Stimulated activated CD4-positive, alpha-beta T cell treated with anti-CD3 and anti-CD28 coated beads, Interleukin-15, amount 100 ng/mL, for 48 hours (primary cell): ENCODE results near the gene ZBTB33.

Experiments
- DNase-seq, 2 donors: peaks; one replicate each; pipeline ENCODE4 v3.0.0-alpha.2; 2020; ENCODE audit warnings: low read depth in 2 of 2

The ZBTB33 gene

GRCh38 chrX:120262859-120263708 is 12.5 kb downstream of the ZBTB33 start:
- DNase-seq = no peak

DNA sequence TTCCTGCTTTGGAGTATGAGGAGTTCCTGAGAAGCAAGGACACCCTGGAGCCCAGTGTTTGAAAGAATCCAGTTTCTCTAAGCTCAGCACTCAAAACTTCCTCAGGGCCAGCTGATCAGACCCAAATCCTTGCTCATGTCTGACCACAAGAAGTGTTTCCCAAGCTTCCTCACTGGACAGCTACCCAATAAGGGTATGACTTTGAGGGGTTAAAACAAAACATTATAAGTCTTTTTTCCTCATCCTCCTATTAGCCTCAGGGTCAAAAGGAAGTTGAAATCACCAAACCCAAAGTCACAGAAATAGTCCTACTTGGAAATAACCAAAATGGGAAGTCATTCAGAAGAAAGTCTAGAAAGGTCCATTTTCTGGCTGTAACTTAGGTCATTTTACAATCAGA is 13.7 kb downstream of the ZBTB33 start:
- DNase-seq = no peak

DNA sequence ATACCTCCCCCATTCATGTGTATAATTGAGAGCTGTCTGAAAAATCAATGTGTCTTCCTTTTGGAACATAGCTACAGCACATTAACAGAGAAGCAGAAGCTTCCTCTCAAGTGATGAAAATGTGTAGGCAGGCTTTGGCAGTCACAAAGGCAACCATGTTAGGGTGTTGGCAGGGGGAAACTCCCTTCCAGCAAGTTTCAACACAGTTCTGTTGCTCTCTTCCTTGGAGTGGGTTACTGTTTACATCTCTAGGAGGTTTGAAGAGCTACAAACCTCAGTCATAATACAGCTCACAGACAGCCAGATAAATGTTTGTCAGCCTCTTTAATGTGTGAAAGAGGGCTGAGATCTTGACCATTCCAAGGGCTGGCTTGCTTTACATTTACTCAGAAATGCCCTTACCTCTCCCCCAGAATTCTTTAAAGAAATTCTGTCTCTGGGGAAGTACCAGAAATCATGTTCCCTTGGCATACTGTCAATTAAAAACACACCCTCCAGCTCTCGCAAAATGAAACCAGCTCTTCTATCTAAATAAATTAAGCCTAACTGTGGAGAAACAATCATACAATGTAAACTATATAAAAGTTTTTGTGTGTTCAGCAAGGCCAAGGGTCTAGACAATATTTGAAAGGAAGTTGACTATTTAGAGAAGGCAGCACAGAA is 18.9 kb downstream of the ZBTB33 start:
- DNase-seq = no peak

DNA sequence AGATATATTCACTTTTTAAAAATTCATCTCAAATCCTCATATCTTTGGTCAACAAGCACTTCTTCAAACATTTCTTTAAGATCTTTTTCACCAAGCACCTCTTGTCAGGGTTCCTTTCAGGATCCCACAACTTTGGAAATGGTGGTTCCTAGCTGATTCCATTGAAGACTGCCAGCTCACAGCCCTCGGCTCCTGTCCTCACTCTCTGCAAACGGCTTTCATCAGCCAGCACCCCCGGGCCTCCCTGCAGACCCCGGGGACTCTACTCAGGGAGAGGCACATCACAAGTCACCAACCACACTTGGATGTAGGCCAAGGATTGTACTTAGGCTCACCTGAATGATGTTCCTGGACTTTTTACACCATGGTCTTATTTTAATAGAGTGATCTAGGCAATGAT is 20.0 kb downstream of the ZBTB33 start:
- DNase-seq = no peak

- no peak for DNase-seq
Observed at GRCh38 chrX:120271218-120271617, 20.6 kb downstream of the ZBTB33 start.

DNA sequence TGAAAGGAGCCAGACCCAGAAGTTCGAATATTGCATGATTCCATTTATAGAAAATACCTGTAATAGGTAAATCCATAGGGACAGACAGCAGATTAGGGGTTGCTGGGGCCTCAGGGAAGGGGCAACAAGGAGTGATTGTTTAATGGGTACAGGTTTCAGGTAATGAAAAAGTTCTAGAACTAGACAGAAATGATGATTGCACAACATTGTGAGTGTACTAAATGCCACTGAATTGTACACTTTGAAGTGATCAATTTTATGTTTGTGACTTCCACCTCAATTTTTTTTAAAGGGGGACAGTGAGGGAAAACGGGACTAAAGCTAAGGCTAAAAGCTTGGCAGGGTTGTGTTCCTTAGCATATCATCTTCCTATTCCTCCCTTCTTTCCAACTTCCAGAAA is 23.5 kb downstream of the ZBTB33 start:
- DNase-seq = no peak

DNA sequence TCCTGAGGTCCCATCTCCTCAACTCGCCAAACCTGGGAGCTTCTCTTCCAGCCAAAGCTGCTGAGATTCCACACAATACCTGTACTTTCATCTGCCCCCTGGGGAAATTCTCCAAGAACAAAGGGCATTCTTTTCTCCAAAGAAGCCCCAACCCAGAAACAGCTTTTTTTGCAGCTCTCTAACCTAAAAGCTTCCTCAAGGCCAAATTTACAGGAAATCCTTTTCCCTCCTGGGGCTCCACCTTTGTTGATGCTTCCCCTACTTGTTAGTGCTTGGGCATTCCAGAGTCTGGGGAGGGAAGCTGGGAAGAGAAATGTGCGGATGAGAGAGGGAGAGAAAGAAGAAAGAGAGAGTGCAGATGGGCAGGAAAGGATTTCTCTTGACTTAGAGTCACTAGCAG is 24.3 kb downstream of the ZBTB33 start:
- no peak for DNase-seq

- no peak for DNase-seq
Observed at GRCh38 chrX:120281021-120281624, 30.5 kb downstream of the ZBTB33 start.

GRCh38 chrX:120281761-120282160 is 31.1 kb downstream of the ZBTB33 start:
- DNase-seq = no peak

DNA sequence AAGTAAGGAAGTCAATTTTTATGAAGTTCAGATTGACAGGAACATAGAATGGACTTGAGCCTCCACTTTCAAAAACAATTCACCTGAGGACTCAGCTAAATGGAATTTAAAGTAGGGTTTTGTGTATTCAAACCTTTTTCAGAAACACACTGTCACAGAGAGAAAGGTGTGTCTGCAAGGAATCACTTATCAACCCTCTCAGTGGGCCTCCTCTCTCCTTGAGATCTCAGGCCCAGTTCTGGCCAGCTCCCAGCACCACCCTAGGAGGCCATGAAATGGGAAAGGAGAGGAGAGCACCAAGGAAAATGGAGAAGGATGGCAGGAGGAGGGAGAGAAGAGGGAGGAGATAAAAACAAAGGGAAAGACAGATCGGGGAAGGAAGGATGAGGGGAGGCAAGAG is 32.1 kb downstream of the ZBTB33 start:
- no peak for DNase-seq

DNA sequence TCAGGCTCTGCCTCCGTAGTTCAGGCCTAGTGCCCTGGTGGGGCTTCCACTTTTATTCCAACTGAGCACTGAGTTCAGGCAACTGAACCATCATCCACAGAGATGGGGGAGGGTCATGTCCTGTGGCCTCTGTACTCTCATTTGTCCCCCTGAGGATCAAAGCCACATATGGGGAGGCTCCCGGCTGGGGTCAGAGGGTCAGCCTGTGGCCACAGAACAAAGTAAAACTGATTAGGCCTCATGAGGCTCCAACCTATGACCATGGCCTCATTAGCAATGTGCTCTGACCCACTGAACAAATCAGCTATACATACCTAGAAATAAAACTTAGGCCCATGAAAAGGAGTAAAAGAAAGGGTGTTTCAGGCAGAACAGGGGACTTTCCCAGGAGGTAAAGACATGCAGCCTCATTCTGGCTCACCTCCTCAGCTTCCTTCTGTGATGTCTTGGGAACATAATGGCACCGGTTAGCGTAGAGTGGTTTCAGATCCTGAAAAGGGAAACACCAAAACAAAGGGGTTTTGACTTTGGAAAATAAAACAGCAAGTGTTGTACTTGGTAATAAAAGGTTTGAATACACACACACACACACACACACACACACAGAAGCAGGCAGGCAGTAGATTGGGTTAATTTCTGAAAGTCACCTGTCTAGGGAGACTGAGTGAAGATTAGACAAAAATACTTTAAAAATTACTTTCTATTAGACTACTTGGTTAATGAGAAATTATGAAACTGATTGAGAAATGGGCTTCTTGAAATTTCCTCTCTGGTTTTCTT is 36.3 kb downstream of the ZBTB33 start:
- DNase-seq = no peak

DNA sequence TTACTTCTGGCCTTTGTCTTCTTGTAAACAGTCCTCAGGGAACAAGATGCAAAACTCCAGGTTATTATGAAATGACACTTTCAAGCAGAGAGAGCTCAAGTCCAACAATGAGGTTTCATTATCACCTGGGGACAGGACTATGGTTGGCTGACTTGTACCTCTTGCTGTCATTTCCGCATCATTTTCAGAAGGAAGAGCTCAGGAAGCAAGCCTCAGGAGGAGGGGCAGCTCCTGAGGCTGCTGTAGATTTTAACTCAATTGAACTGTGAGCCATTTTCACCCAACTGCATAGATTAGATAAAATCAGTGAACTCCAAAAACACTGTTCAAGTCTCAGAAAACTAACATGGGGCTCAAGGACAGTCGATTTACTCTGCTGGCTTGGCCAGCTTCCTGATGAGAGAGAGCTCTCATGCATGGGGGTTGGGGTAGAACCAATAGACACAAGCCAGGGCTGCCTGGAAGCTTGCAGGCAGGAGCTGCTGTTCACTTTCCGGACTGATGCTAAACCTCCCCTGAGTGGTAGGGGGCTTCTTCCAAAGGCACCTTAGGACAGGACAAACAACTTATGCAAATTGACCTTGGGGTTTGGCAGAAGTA is 37.0 kb downstream of the ZBTB33 start:
- DNase-seq = no peak

GRCh38 chrX:120290107-120290506 is 39.5 kb downstream of the ZBTB33 start:
- DNase-seq = no peak

DNA sequence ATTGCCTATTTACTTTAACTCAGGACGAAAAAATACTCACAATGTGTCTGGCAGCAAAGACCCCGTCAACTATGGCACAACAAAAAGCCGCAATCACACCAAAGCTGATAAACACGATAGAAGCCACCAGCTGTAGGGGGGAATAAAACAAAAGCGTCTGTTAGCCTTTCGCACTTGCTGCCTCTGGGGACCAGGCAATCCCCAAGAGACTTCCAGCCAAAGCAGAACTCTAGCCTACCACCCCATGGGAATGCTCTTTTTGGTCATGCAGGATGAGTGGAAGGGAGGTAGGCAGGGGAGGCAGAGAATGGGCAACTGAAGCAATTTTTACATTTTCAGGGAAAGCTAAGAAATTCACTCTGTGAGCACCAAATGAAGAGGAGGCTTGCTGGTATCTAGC is 40.6 kb downstream of the ZBTB33 start:
- DNase-seq = no peak

DNA sequence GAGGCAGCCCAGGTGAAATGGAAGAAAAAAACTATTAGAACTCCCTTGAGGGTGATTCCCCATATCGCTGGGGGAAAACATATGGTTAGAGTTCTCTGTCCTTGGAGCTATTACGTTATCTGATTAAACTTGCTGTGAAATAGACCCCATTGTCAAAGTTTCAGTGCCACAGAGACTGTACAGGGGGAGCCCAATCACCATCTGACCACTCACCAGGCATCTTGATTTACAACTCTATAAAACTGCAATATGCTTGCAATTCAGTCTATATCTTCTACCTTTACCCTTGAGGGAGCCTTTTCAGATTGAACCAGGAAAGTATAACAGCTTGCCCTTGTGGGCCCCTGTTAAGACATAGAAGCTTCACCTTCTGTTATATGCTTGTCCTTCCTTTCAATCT is 42.4 kb downstream of the ZBTB33 start:
- DNase-seq = no peak

DNA sequence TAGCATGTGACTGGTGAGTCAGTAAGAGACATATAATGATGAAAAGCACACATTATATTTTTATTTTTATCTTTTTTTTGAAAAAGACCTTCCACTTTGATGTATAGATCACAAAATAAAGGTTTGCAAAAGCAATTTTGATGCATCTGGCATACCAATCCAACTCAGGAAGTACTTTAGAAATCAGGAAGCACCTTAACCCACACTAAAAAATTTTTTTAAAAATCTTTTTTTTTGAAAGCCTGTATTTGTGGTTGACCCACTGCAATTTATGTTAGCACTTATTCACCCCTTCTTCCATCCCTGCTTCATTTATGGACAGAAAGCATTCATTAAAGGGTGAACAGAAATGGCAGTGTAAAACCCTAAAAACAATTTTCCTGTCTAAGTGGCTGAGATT is 44.0 kb downstream of the ZBTB33 start:
- DNase-seq = no peak

GRCh38 chrX:120297923-120298322 is 47.3 kb downstream of the ZBTB33 start:
- no peak for DNase-seq

GRCh38 chrX:120299928-120300327 is 49.3 kb downstream of the ZBTB33 start:
- no peak for DNase-seq

- no peak for DNase-seq
Observed at GRCh38 chrX:120301497-120301896, 50.9 kb downstream of the ZBTB33 start.

DNA sequence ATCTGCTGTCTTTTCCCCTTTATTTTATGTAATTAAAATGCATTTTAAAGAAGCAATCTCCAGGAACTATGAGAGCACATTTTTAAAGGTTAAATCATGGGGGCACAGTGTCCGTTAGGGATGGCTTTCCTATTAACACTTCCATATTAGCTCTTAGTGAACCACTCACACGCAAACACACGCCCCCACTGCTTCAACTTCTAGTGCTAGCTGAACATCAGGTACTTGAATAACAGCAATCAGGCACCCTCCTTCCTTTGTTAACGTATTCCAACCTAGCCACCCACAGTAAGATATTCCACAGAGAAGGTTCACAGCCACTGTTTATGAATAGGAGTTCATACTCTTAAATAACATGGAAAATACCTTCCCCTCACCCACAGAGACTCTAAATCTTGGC is 51.3 kb downstream of the ZBTB33 start:
- DNase-seq = no peak

DNA sequence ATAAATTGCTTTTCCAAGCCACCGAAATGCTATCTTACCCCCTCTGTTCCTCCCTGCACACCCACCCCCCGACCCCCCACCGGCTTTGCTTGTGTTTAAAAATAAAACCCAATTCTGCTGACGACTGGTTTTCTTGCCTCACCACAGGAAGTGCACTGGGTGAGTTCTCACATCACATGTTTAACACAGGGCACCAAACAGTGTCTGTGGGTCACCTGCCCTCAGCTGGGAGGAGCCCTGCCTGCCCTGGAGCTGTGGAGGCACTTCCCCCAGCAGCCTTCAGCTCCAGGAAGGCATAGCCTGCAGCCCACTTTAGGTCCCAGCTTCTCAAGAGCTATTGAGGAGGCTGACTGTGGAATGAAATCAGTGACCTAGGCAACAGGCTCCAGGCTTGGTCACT is 51.8 kb downstream of the ZBTB33 start:
- DNase-seq = no peak

GRCh38 chrX:120304256-120304655 is 53.6 kb downstream of the ZBTB33 start:
- DNase-seq = no peak
